GM18868 (cell line): Measurements from ENCODE around the gene TNS4.

Experiments used
- ATAC-seq: cut with Tn5 transposase; IDR thresholded peaks from one replicate; pipeline ENCODE4 v1.9.1; 2021; ENCODE audit warnings: mild to moderate bottlenecking, moderate library complexity; ENCODE audit not compliant: unreplicated experiment

TNS4 gene

GRCh38 chr17:40460604-40460967, 40.8 kb downstream of the TNS4 start:
- ATAC-seq: no peak

- no peak for ATAC-seq
These were observed 41.5 kb downstream of the TNS4 start for GRCh38 chr17:40459636-40460603.

- ATAC-seq: no peak
These were observed 42.5 kb downstream of the TNS4 start for GRCh38 chr17:40458851-40459482.

- ATAC-seq: no peak
These were observed 43.2 kb downstream of the TNS4 start for GRCh38 chr17:40457964-40458791.

GRCh38 chr17:40457369-40457768, 44.1 kb downstream of the TNS4 start:
- ATAC-seq: no peak

- no peak for ATAC-seq
These were observed 44.9 kb downstream of the TNS4 start for GRCh38 chr17:40456396-40456951.

- no peak for ATAC-seq
These were observed 46.8 kb downstream of the TNS4 start for GRCh38 chr17:40454613-40454995.

- no peak for ATAC-seq
These were observed 47.4 kb downstream of the TNS4 start for GRCh38 chr17:40453881-40454612.

GRCh38 chr17:40452921-40453378, 48.5 kb downstream of the TNS4 start:
- ATAC-seq: no peak

- no peak for ATAC-seq
These were observed 49.1 kb downstream of the TNS4 start for GRCh38 chr17:40452216-40452787.

GRCh38 chr17:40451420-40451819, 50.0 kb downstream of the TNS4 start:
- ATAC-seq: no peak

GRCh38 chr17:40450175-40450574, 51.2 kb downstream of the TNS4 start:
- no peak for ATAC-seq

GRCh38 chr17:40448639-40449261, 52.7 kb downstream of the TNS4 start:
- ATAC-seq: no peak

GRCh38 chr17:40448213-40448638, 53.2 kb downstream of the TNS4 start:
- no peak for ATAC-seq

GRCh38 chr17:40447806-40448205, 53.6 kb downstream of the TNS4 start:
- ATAC-seq: no peak

- ATAC-seq: no peak
These were observed 54.2 kb downstream of the TNS4 start for GRCh38 chr17:40447148-40447644.

GRCh38 chr17:40445751-40446468, 55.5 kb downstream of the TNS4 start:
- no peak for ATAC-seq
